ENCODE data around the gene PSMB9. TPM values are rescaled to one million over a fixed set of nuclear protein-coding genes. Genes with fewer than 3 reads are reported as not detected.
A peak's percentile ranks its signal among the peaks of the same experiment; 100 is the strongest.

The PSMB9 gene
- total RNA-seq, 2 donors from 2014 or later, result 43.0 to 66.0 TPM

DNA sequence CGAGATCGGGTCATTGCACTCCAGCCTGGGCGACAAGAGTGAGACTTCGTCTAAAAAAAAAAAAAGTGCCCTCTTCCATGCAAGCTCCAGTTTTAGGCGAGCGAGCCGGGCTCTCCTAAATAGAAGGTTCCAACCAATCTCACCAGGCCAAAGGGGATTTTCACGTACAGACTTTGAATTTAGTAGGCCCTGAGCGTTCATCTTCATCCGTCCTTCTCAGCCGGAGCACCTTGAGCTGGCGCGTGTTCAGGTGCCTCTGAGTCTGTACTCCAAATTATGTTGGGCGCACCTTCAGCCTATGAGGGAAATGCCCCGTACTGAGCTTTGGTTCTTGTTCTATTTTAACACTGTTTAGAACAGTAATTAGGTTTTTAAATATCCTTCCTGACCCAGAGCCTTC, 14.6 kb upstream of the PSMB9 start:
- no peak for DNase-seq
- Histone ChIP-seq H3K27ac (peak overlapping the region; percentile 94), H3K4me3 (no peak overlapping the region), H3K4me1 (peaks cover 14% of the 10 kb centered on the region), H3K27me3 (no peaks in the 10 kb centered on the region), H3K9ac (ENCODE audit: low read depth in 2 of 2, low read length in 2 of 2) (no peak overlapping the region), H3K9me3 (no peaks in the 10 kb centered on the region), H3K36me3 (no peaks in the 10 kb centered on the region)
- intact Hi-C loops (cut with DNase I), result loop anchor here (2.0 to 5.0 kb wide), 2 partner anchors 15 to 33 kb away; partner anchors contain the start of gene PSMB9
- TF ChIP-seq, protein P1, sequence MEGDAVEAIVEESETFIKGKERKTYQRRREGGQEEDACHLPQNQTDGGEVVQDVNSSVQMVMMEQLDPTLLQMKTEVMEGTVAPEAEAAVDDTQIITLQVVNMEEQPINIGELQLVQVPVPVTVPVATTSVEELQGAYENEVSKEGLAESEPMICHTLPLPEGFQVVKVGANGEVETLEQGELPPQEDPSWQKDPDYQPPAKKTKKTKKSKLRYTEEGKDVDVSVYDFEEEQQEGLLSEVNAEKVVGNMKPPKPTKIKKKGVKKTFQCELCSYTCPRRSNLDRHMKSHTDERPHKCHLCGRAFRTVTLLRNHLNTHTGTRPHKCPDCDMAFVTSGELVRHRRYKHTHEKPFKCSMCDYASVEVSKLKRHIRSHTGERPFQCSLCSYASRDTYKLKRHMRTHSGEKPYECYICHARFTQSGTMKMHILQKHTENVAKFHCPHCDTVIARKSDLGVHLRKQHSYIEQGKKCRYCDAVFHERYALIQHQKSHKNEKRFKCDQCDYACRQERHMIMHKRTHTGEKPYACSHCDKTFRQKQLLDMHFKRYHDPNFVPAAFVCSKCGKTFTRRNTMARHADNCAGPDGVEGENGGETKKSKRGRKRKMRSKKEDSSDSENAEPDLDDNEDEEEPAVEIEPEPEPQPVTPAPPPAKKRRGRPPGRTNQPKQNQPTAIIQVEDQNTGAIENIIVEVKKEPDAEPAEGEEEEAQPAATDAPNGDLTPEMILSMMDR (IDR thresholded peaks at IDR 0.05), result no peak

DNA sequence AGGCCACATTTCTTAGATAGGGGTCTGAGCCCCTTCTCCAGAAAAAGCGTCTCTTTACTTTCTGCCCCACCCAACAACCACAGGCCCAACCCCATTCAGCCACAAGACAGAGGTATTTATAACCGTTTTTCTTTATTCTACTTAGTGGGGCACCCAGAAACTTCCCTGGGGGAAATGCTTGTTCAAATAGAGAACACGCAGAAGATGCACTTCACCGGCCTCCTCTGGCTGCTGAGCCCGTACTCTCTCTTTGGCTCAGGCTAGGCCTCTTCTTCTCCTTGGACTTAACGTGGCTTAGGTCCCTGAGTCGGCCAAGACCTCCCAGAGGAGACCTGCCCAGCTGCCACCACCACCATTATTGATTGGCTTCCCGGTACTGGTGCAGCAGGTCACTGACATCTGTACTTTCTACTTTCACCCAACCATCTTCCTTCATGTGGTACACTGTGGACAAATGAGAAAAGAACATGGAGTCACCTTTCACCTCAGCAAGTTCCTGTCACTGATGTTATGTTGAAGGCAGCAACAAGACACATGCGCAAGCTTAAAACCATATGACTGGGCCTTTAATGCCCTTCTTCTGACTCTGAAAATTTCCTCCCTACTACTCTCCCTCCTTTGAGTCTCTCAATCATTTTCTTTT, 13.3 kb upstream of the PSMB9 start:
- Histone ChIP-seq H3K27me3 (no peaks in the 10 kb centered on the region), H3K27ac (no peak overlapping the region), H3K9ac (ENCODE audit: low read depth in 2 of 2, low read length in 2 of 2) (no peak overlapping the region), H3K4me1 (peaks cover 14% of the 10 kb centered on the region), H3K9me3 (no peaks in the 10 kb centered on the region), H3K36me3 (no peaks in the 10 kb centered on the region), H3K4me3 (no peak overlapping the region)
- intact Hi-C loops (cut with DNase I), result no loop called here
- DNase-seq, result no peak
- TF ChIP-seq, protein P1 (IDR thresholded peaks at IDR 0.05), result no peak

DNA sequence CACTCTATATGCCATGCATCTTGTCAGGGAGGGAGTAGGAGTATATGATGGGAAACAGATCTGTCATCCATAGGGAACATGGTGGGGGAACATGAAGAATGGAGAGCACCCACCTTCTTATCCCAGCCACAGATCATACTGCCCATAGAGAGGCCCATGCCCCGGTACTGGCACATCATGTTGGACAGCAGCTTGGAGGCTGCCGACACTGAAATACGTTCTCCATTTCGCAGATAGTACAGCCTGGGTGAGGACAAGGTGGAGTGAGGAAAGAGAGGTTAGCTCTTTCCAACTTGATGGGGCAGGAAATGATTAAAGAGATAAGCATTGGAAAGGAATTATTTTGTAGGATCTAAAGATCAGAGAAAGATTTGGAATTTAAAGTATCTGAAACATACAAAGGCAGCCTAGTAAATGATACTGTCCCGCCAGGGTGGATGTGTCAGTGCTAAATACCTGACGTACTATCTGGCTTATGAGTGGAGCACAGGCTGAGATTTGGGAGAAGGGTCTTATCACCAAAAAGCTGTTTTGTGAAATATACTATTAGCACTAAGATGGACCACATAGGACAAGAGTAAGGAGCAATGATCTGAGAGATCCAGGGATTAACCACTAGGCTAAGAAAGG, 11.9 kb upstream of the PSMB9 start:
- Histone ChIP-seq H3K4me1 (peaks cover 21% of the 10 kb centered on the region), H3K36me3 (peaks cover 7% of the 10 kb centered on the region), H3K4me3 (no peak overlapping the region), H3K9me3 (no peaks in the 10 kb centered on the region), H3K27me3 (no peaks in the 10 kb centered on the region), H3K27ac (peak overlapping the region; percentile 97), H3K9ac (ENCODE audit: low read depth in 2 of 2, low read length in 2 of 2) (peak overlapping the region in 1 of 2 donors; percentile 7)
- intact Hi-C loops (cut with DNase I), result no loop called here
- DNase-seq, result no peak
- TF ChIP-seq, protein P1 (IDR thresholded peaks at IDR 0.05), result no peak

DNA sequence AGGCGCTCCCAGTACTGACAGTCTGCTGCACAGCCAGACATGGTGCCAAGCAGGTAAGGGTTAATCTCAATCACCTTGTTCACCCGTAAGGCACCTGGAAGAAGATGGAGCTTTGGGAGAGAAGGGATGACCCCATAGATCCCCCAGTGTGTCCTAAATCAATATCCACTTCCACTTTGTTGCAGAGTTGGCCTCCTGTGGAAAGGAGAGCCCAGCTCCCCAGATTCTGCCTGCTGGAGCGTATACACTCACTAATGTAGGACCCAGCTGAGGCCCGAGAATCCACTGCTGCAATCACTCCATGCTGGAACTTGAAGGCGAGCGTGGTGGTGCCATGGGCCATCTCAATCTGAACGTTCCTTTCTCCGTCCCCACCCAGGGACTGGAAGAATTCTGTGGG, 11.3 kb upstream of the PSMB9 start:
- peaks cover 9% of the 10 kb centered on the region for H3K36me3 ChIP-seq
- H3K4me1 ChIP-seq, result peaks cover 16% of the 10 kb centered on the region
- DNase-seq, result no peak
- no peaks in the 10 kb centered on the region for H3K9me3 ChIP-seq
- intact Hi-C loops (cut with DNase I), result no loop called here
- peak overlapping the region in 1 of 2 donors; percentile 7 for H3K9ac ChIP-seq (ENCODE audit: low read depth in 2 of 2, low read length in 2 of 2)
- no peaks in the 10 kb centered on the region for H3K27me3 ChIP-seq
- H3K4me3 ChIP-seq, result no peak overlapping the region
- peak overlapping the region; percentile 97 for H3K27ac ChIP-seq
- TF ChIP-seq, protein P1 (IDR thresholded peaks at IDR 0.05), result no peak

DNA sequence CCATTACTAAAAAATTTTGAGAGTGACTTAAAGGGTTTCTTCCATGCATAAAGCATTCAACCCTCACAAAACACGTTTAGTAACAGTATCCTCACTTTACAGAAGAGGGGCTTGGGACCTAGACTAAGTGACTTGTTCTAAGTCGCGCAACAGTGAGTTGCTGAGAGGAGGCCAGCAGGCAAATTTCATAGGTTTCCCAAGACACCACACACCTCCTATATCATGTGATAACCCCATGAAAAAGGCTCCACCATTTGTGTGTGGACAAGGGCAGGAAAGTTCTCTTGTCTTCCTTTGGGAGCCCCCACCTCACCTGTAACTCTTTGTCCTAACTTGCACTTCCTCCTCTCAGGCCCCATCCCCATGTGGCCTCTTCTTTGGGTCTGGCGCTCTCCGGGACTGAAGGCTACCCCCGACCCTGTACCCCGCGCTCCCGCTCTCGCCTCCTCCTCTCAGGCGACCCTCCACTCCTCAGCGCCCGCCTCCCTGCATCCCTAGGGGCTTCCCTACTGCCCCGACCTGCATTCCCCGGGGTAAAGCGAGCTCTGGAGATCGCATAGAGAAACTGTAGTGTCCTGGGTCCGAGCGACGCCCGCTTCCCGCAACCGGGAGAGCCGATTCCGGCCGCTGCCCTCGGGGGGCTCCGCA, 10.5 kb upstream of the PSMB9 start:
- Histone ChIP-seq H3K27me3 (no peaks in the 10 kb centered on the region), H3K4me1 (peaks cover 14% of the 10 kb centered on the region), H3K27ac (peak overlapping the region; percentile 97), H3K9ac (ENCODE audit: low read depth in 2 of 2, low read length in 2 of 2) (peak overlapping the region; percentile 98 to 99), H3K4me3 (peak overlapping the region; percentile 77), H3K9me3 (no peaks in the 10 kb centered on the region), H3K36me3 (peaks cover 9% of the 10 kb centered on the region)
- no peak for DNase-seq
- TF ChIP-seq, protein P1 (IDR thresholded peaks at IDR 0.05), result no peak
- intact Hi-C loops (cut with DNase I), result no loop called here
